Ectodermal cell (in vitro differentiated cells): Measurements from ENCODE around the gene C10orf95.

Experiments
- H3K27ac ChIP-seq: 2 replicates; pipeline ENCODE4 v1.7.0; 2013; ENCODE audit warnings: mild to moderate bottlenecking, low read depth, low read length; ENCODE audit not compliant: insufficient read depth, poor library complexity, severe bottlenecking
- H3K27me3 ChIP-seq: 2 replicates; pipeline ENCODE4 v1.7.0; 2013; ENCODE audit warnings: mild to moderate bottlenecking, low read length; ENCODE audit not compliant: insufficient read depth, control insufficient read depth, poor library complexity, severe bottlenecking
- H3K36me3 ChIP-seq: one replicate; pipeline ENCODE4 v1.7.0; 2013; ENCODE audit warnings: low read length; ENCODE audit not compliant: control insufficient read depth, insufficient read depth
- H3K4me1 ChIP-seq: one replicate; pipeline ENCODE4 v1.7.0; 2013; ENCODE audit warnings: low read length; ENCODE audit not compliant: control insufficient read depth, insufficient read depth
- H3K4me3 ChIP-seq: 2 replicates; pipeline ENCODE4 v1.7.0; 2013; ENCODE audit warnings: low read depth, low read length, control low read depth; ENCODE audit not compliant: insufficient read depth
- H3K9me3 ChIP-seq: 2 replicates; pipeline ENCODE4 v1.7.0; 2013; ENCODE audit warnings: mild to moderate bottlenecking, low read length, moderate library complexity; ENCODE audit not compliant: control insufficient read depth
- WGBS, 2 experiments: methylation state at CpG; one replicate each; pipeline ENCODE4 v1.1.7; 2013; ENCODE audit warnings: missing lambda C conversion rate in 2 of 2; 5-methylcytosine and 5-hydroxymethylcytosine counted together

Gene C10orf95

DNA sequence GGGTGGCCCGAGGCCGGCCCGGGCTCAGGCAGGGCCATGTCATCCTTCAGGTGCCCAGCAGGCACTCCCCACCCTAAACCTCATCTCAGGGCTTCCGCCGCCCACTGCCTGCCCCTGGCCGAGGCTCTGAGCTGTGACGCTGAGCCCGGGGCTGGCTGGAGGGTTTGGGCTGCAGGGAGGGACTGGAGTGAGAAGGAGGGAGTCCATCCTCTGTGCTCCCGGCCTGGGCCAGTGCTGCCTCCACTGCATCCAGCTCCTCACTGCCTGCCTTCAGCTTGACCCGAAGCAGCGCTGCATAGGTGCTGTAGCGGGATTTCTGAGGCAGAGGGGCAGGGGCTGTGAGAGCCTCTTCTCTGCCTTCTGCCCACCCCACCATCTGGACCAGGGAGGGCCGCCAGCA lies 48.2 kb downstream of the C10orf95 start:
- Histone ChIP-seq H3K36me3 (no peaks in the 10 kb centered on the region), H3K27me3 (peaks cover 24% of the 10 kb centered on the region), H3K27ac (no peak overlapping the region), H3K4me1 (no peaks in the 10 kb centered on the region), H3K9me3 (no peaks in the 10 kb centered on the region), H3K4me3 (no peak overlapping the region)
- 93 to 94% methylated on average over 13 of the region's 13 CpGs for WGBS, 2 experiments

DNA sequence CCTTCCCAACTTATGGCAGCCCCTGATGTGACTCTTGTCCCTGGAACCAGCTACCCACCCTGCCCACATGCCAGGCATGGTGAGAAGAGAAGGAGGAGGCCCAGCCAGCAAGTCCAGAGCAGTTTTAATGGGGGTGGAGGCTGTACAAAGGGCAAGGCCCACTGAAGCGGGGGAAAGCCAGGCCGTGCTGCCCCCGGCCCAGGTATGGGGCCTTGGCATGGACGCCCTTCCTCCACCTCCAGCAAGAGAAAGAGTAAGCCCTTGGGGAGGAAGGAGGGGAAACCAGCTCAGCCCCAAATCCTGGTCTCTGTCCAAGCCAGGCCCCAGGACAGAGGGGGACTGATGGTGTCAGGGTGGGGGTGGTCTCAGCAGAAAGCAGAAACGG lies 48.8 kb downstream of the C10orf95 start:
- 87 to 97% methylated on average over 5 of the region's 5 CpGs for WGBS, 2 experiments
- Histone ChIP-seq H3K9me3 (no peaks in the 10 kb centered on the region), H3K36me3 (no peaks in the 10 kb centered on the region), H3K27ac (no peak overlapping the region), H3K27me3 (peaks cover 18% of the 10 kb centered on the region), H3K4me1 (no peaks in the 10 kb centered on the region), H3K4me3 (no peak overlapping the region)

DNA sequence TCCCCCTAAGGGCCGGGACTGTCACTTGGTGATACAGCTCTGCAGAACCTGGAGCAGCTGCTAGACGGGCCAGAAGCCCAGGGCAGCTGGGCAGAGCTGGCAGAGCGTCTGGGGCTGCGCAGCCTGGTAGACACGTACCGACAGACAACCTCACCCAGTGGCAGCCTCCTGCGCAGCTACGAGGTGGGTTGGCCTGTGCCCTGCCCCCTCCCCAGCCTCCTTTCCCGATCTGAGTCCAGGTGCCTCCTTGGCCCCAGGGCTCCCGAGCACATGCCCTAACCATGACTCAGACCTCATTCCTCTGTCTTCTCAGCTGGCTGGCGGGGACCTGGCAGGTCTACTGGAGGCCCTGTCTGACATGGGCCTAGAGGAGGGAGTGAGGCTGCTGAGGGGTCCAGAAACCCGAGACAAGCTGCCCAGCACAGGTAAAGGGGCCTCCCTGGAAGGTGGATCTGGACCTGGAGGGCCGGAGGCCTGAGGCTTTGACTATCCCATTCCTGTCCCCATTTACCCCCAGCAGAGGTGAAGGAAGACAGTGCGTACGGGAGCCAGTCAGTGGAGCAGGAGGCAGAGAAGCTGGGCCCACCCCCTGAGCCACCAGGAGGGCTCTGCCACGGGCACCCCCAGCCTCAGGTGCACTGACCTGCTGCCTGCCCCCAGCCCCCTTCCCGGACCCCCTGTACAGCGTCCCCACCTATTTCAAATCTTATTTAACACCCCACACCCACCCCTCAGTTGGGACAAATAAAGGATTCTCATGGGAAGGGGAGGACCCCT lies 49.4 kb downstream of the C10orf95 start:
- Histone ChIP-seq H3K9me3 (no peaks in the 10 kb centered on the region), H3K4me1 (no peaks in the 10 kb centered on the region), H3K4me3 (no peak overlapping the region), H3K27me3 (peaks cover 12% of the 10 kb centered on the region), H3K27ac (no peak overlapping the region), H3K36me3 (no peaks in the 10 kb centered on the region)
- WGBS, 2 experiments = 88 to 90% methylated on average over 18 of the region's 18 CpGs

DNA sequence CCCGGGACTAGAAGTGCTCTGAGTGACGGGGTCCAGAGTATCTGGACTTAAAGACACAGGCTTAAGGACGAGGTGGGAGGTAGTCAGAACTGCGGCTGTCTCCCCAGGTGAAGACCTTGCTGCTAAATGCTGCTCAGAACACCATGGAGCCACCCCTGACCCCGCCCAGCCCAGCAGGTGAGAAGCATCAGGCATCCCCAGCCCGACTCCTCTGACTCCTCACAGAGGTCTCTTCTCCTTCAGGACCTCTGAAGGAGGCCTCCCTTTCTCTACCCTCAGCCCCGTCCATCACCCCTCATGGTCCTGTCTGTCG lies 50.0 kb downstream of the C10orf95 start:
- no peaks in the 10 kb centered on the region for H3K9me3 ChIP-seq
- H3K4me3 ChIP-seq = no peak overlapping the region
- peaks cover 6% of the 10 kb centered on the region for H3K27me3 ChIP-seq
- H3K36me3 ChIP-seq = no peaks in the 10 kb centered on the region
- H3K27ac ChIP-seq = no peak overlapping the region
- WGBS, 2 experiments = 91 to 93% methylated on average over 8 of the region's 8 CpGs
- H3K4me1 ChIP-seq = peaks cover 3% of the 10 kb centered on the region

DNA sequence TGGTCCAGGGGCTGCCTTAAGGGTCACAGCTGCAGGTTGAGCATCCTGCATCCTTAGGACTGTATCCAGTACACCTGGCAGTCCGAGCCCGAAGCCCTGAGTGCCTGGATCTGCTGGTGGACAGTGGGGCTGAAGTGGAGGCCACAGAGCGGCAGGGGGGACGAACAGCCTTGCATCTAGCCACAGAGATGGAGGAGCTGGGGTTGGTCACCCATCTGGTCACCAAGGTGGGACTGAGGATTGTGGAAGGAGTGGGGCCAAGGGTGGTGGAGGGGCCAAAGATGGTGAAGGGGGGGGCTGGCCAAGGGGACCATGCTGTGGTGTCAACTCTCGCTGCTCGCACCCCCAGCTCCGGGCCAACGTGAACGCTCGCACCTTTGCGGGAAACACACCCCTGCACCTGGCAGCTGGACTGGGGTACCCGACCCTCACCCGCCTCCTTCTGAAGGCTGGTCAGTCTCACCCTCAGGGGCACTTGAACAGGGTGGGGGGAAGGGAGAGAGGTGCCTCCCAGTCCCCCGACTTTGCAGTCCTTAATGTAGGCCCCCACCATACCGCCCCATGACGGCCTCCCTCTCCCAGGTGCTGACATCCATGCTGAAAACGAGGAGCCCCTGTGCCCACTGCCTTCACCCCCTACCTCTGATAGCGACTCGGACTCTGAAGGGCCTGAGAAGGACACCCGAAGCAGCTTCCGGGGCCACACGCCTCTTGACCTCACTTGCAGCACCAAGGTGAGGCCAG lies 50.6 kb downstream of the C10orf95 start:
- peaks cover 8% of the 10 kb centered on the region for H3K4me1 ChIP-seq
- H3K27ac ChIP-seq = no peak overlapping the region
- no peaks in the 10 kb centered on the region for H3K9me3 ChIP-seq
- H3K4me3 ChIP-seq = no peak overlapping the region
- H3K36me3 ChIP-seq = no peaks in the 10 kb centered on the region
- 95% methylated on average over 22 of the region's 22 CpGs for WGBS, 2 experiments
- H3K27me3 ChIP-seq = peaks cover under 1% of the 10 kb centered on the region

DNA sequence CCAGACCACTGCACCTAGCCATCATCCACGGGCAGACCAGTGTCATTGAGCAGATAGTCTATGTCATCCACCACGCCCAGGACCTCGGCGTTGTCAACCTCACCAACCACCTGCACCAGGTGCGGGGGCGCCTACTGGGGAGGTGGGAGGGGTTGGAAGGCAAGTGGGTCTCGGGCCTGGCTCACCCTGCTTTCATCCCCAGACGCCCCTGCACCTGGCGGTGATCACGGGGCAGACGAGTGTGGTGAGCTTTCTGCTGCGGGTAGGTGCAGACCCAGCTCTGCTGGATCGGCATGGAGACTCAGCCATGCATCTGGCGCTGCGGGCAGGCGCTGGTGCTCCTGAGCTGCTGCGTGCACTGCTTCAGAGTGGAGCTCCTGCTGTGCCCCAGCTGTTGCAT lies 51.3 kb downstream of the C10orf95 start:
- Histone ChIP-seq H3K27ac (no peak overlapping the region), H3K4me3 (no peak overlapping the region), H3K27me3 (peaks cover 3% of the 10 kb centered on the region), H3K4me1 (peaks cover 8% of the 10 kb centered on the region), H3K9me3 (no peaks in the 10 kb centered on the region), H3K36me3 (no peaks in the 10 kb centered on the region)
- WGBS, 2 experiments = 92 to 94% methylated on average over 17 of the region's 17 CpGs
